ENCODE data around the gene CFAP46. TPM values are rescaled to one million over a fixed set of nuclear protein-coding genes. Genes with fewer than 3 reads are reported as not detected.

The CFAP46 gene
- total and polyA plus RNA-seq, 2 experiments from 2014 or later: 2.2 to 2.4 TPM

DNA sequence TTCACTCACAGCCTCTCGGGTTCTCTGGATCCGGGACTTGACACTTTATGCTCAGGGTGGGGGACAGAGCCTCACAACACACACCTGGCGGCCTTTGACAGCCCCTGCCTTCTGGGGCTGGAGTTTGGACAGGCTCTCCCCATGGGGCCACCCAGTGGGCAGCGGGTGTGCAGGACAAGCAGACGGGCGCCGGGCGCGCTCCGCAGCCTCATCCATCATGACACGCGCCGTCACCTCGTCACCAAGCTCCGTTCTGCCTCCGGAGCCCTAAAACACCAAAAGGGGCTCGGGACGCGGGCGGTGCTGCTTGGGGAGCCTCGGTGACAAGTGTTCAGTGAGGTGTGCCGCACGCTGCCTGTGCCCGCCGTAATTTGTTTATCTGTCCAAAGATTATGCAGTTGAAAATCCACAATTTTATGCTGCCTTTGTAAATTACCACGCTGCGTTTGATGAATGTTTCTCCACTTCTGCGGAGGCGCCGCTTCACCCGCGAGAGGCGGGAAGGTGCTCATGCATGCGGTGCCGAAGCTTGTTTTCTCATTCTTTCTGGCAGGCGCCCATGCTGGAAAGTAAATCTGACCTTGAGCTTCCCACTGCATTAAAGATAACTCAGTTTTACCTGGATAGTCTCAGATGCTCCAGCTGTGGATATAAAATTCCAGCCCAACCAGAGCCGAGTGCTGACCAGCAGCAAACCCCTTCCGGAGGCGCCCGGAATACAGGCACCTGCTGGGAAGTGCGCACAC is 162.6 kb downstream of the CFAP46 start:
- no peak for DNase-seq (ENCODE audit: low spot score)

DNA sequence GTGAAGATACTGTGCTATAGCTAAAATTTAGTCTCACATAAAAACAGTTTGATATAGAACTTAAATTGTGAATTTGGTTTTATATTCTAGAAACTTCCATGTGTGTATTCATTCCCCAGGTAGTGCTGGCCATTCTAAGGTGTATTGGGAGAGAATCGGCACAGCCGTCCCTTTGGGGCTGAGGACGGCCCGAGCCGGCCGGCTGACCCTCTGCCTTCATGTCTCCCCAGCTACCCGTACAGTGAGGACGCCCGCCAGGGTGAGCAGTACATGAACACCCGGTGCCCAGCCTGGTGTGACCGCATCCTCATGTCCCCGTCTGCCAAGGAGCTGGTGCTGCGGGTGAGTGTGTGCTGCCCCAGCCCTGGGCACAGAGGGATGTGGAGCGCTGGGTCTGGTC is 164.9 kb downstream of the CFAP46 start:
- H2AFZ ChIP-seq: no peak overlapping the region
- no peak for TF ChIP-seq EZH2 (IDR thresholded peaks at IDR 0.05; ENCODE audit: borderline replicate concordance)
- TF ChIP-seq, protein P1, sequence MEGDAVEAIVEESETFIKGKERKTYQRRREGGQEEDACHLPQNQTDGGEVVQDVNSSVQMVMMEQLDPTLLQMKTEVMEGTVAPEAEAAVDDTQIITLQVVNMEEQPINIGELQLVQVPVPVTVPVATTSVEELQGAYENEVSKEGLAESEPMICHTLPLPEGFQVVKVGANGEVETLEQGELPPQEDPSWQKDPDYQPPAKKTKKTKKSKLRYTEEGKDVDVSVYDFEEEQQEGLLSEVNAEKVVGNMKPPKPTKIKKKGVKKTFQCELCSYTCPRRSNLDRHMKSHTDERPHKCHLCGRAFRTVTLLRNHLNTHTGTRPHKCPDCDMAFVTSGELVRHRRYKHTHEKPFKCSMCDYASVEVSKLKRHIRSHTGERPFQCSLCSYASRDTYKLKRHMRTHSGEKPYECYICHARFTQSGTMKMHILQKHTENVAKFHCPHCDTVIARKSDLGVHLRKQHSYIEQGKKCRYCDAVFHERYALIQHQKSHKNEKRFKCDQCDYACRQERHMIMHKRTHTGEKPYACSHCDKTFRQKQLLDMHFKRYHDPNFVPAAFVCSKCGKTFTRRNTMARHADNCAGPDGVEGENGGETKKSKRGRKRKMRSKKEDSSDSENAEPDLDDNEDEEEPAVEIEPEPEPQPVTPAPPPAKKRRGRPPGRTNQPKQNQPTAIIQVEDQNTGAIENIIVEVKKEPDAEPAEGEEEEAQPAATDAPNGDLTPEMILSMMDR (IDR thresholded peaks at IDR 0.05; ENCODE audit: poor library complexity): no peak
- TF ChIP-seq EZH2phosphoT487 (IDR thresholded peaks at IDR 0.05; ENCODE audit: low read depth, severe bottlenecking, unreplicated experiment): no peak
- H4K20me1 ChIP-seq (ENCODE audit: insufficient read depth, poor library complexity, severe bottlenecking): no peaks in the 10 kb centered on the region
- WGBS (ENCODE audit: low lambda C conversion rate, missing lambda C conversion rate): 97% methylated on average over 14 of the region's 14 CpGs
- H3K4me2 ChIP-seq: no peak overlapping the region
- H3K9me2 ChIP-seq (replicated peaks; ENCODE audit: insufficient read depth): no peaks in the 10 kb centered on the region
- no peaks in the 10 kb centered on the region for H3K36me3 ChIP-seq (replicated peaks; ENCODE audit: insufficient read depth, low read depth)
- H3K27ac ChIP-seq: no peak overlapping the region
- no peaks in the 10 kb centered on the region for H3K9me3 ChIP-seq (ENCODE audit: low read depth)
- peaks cover 2% of the 10 kb centered on the region for H3K27me3 ChIP-seq
- H3K4me3 ChIP-seq: no peak overlapping the region
- no peaks in the 10 kb centered on the region for H3K79me2 ChIP-seq
- no peaks in the 10 kb centered on the region for H3K4me1 ChIP-seq (ENCODE audit: insufficient read depth)
- no peak for DNase-seq (ENCODE audit: low spot score)

More for the DNA sequence above, 162.6 kb downstream of the CFAP46 start:
- H3K79me2 ChIP-seq: no peaks in the 10 kb centered on the region
- H3K36me3 ChIP-seq (replicated peaks; ENCODE audit: insufficient read depth, low read depth): no peaks in the 10 kb centered on the region
- H3K27me3 ChIP-seq: peaks cover 25% of the 10 kb centered on the region
- H3K9me2 ChIP-seq (replicated peaks; ENCODE audit: insufficient read depth): no peaks in the 10 kb centered on the region
- no peak overlapping the region for H2AFZ ChIP-seq
- TF ChIP-seq EZH2phosphoT487 (IDR thresholded peaks at IDR 0.05; ENCODE audit: low read depth, severe bottlenecking, unreplicated experiment) (no peak), EZH2 (IDR thresholded peaks at IDR 0.05; ENCODE audit: borderline replicate concordance) (no peak)
- TF ChIP-seq, protein P1 (IDR thresholded peaks at IDR 0.05; ENCODE audit: poor library complexity): no peak
- WGBS (ENCODE audit: low lambda C conversion rate, missing lambda C conversion rate): 97% methylated on average over 35 of the region's 41 CpGs
- H3K4me3 ChIP-seq: no peak overlapping the region
- H4K20me1 ChIP-seq (ENCODE audit: insufficient read depth, poor library complexity, severe bottlenecking): no peaks in the 10 kb centered on the region
- H3K4me2 ChIP-seq: no peak overlapping the region
- no peak overlapping the region for H3K27ac ChIP-seq
- peaks cover 5% of the 10 kb centered on the region for H3K4me1 ChIP-seq (ENCODE audit: insufficient read depth)
- H3K9me3 ChIP-seq (ENCODE audit: low read depth): no peaks in the 10 kb centered on the region

DNA sequence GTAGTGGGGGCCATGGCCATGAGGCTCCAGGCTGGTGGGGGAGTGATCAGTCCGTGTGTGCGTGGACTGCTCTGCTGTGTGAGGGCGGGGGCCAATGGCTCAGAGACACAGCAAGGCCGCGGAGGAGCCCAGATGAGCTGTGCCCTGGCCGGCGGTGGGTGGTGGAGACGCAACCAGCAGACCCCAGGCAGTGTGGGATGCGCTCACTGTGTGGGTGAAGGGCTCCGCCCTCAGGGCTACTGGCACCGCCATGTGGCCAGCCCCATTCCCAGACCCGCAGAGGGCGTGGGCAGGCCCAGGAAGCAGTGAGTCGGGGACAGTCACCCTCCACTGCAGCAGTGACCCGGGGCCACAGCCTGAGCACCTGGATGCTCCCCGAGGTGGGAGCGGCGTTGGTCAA is 165.5 kb downstream of the CFAP46 start:
- Histone ChIP-seq H3K27me3 (no peaks in the 10 kb centered on the region), H3K4me1 (ENCODE audit: insufficient read depth) (no peaks in the 10 kb centered on the region), H3K4me2 (no peak overlapping the region), H2AFZ (no peak overlapping the region), H3K79me2 (no peaks in the 10 kb centered on the region), H3K9me2 (replicated peaks; ENCODE audit: insufficient read depth) (no peaks in the 10 kb centered on the region), H4K20me1 (ENCODE audit: insufficient read depth, poor library complexity, severe bottlenecking) (no peaks in the 10 kb centered on the region), H3K9me3 (ENCODE audit: low read depth) (no peaks in the 10 kb centered on the region), H3K27ac (no peak overlapping the region), H3K4me3 (no peak overlapping the region), H3K36me3 (replicated peaks; ENCODE audit: insufficient read depth, low read depth) (no peaks in the 10 kb centered on the region)
- 97% methylated on average over 18 of the region's 18 CpGs for WGBS (ENCODE audit: low lambda C conversion rate, missing lambda C conversion rate)
- TF ChIP-seq EZH2 (IDR thresholded peaks at IDR 0.05; ENCODE audit: borderline replicate concordance) (no peak), EZH2phosphoT487 (IDR thresholded peaks at IDR 0.05; ENCODE audit: low read depth, severe bottlenecking, unreplicated experiment) (no peak)
- TF ChIP-seq, protein P1 (IDR thresholded peaks at IDR 0.05; ENCODE audit: poor library complexity): no peak
- DNase-seq (ENCODE audit: low spot score): no peak

All from hepatocyte (in vitro differentiated cells).